Measurements from ENCODE around the gene PALM. TPM values are rescaled to one million over a fixed set of nuclear protein-coding genes. Genes with fewer than 3 reads are reported as not detected.

Gene PALM
- total and polyA plus RNA-seq, 4 donors: 0.92 to 5.1 (median 4.3) TPM

DNA sequence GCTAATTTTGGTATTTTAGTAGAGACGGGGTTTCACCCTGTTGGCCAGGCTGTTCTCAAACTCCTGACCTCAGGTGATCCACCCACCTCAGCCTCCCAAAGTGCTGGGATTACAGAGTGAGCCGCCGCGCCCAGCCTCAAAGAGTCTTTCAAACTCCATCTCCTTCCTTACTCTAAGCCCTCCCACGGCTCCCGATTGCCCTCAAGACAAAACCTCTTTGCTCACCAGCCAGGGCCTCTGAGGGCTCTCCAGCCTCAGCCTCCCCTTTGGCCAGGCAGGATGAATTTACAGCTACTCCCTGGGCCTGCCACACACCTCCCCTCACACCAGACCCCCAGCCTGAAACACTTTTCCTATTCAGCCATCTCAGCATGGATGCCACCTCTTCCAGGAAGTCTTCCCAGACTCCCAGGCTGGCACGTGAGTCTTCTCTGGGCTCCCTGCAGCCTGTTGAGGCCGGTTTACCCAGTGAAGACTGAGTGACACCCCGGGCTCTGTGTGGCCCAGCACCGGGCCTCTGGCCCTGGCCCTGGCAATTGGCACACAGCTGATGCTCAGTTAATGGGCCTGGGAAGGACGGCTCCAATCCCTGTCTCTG is 21.1 kb upstream of the PALM start:
- H3K36me3 ChIP-seq (ENCODE audit: control insufficient read depth in 4 of 4, insufficient read depth in 3 of 4, low read depth in 1 of 4, low read length in 3 of 4): no peaks in the 10 kb centered on the region
- no peak overlapping the region for H3K27ac ChIP-seq (ENCODE audit: low read depth in 1 of 2, low read length in 2 of 2)
- H3K4me1 ChIP-seq (ENCODE audit: control insufficient read depth in 4 of 4, insufficient read depth in 4 of 4, low read length in 3 of 4): no peaks in the 10 kb centered on the region
- H3K9ac ChIP-seq (ENCODE audit: low read depth in 1 of 2, low read length in 2 of 2): no peak overlapping the region
- WGBS: 90% methylated on average over 11 of the region's 11 CpGs
- H3K9me3 ChIP-seq (ENCODE audit: control insufficient read depth in 4 of 4, low read length in 3 of 4): no peaks in the 10 kb centered on the region
- H3K27me3 ChIP-seq (ENCODE audit: control insufficient read depth in 4 of 4, insufficient read depth in 4 of 4, low read length in 3 of 4): no peaks in the 10 kb centered on the region
- H3K4me3 ChIP-seq (ENCODE audit: low read depth in 1 of 3, low read length in 3 of 3): no peak overlapping the region
- TF ChIP-seq MAX (IDR thresholded peaks at IDR 0.05) (no peak), TAF1 (conservative IDR thresholded peaks at IDR 0.05) (no peak), NR2F2 (IDR thresholded peaks at IDR 0.05) (no peak), JUND (IDR thresholded peaks at IDR 0.05) (no peak), ZBTB33 (IDR thresholded peaks at IDR 0.05) (no peak), HNF4A (conservative IDR thresholded peaks at IDR 0.05) (no peak), GABPA (IDR thresholded peaks at IDR 0.05 in 1 of 2, conservative IDR thresholded peaks at IDR 0.05 in 1 of 2) (no peak), YY1 (IDR thresholded peaks at IDR 0.05) (no peak), EGR1 (IDR thresholded peaks at IDR 0.05; ENCODE audit: low read depth in 2 of 2) (no peak), RAD21 (IDR thresholded peaks at IDR 0.05) (no peak), RXRA (IDR thresholded peaks at IDR 0.05) (no peak), FOXA2 (IDR thresholded peaks at IDR 0.05) (no peak), REST (IDR thresholded peaks at IDR 0.05) (no peak), FOXA1 (IDR thresholded peaks at IDR 0.05) (no peak), HNF4G (IDR thresholded peaks at IDR 0.05) (no peak)
- TF ChIP-seq, protein P1, sequence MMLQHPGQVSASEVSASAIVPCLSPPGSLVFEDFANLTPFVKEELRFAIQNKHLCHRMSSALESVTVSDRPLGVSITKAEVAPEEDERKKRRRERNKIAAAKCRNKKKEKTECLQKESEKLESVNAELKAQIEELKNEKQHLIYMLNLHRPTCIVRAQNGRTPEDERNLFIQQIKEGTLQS (IDR thresholded peaks at IDR 0.05): no peak
- TF ChIP-seq, protein P2, sequence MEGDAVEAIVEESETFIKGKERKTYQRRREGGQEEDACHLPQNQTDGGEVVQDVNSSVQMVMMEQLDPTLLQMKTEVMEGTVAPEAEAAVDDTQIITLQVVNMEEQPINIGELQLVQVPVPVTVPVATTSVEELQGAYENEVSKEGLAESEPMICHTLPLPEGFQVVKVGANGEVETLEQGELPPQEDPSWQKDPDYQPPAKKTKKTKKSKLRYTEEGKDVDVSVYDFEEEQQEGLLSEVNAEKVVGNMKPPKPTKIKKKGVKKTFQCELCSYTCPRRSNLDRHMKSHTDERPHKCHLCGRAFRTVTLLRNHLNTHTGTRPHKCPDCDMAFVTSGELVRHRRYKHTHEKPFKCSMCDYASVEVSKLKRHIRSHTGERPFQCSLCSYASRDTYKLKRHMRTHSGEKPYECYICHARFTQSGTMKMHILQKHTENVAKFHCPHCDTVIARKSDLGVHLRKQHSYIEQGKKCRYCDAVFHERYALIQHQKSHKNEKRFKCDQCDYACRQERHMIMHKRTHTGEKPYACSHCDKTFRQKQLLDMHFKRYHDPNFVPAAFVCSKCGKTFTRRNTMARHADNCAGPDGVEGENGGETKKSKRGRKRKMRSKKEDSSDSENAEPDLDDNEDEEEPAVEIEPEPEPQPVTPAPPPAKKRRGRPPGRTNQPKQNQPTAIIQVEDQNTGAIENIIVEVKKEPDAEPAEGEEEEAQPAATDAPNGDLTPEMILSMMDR (IDR thresholded peaks at IDR 0.05; ENCODE audit: low read depth, low read length, missing input control): no peak
- DNase-seq (ENCODE audit: low spot score): no peak
